Gastroesophageal sphincter (tissue), 3 donors: ENCODE measurements around the gene B4GALNT3.

Source experiments
- EP300 ChIP-seq: sonication (generic); formaldehyde crosslinking; IDR thresholded peaks from one replicate; pipeline ENCODE4 v1.6.1; 2017; ENCODE audit warnings: antibody characterized with exemption, mild to moderate bottlenecking
- POLR2A ChIP-seq, 2 donors: fragments of 450-650 bp; IDR thresholded peaks; one replicate each; pipeline ENCODE4 v1.6.1; 2017; ENCODE audit warnings: antibody characterized with exemption in 2 of 2, mild to moderate bottlenecking in 2 of 2, moderate library complexity in 1 of 2
- TF ChIP-seq, protein P1 (sequence below), 4 experiments: fragments of 200-600 bp in 2 of 4; fragments of 450-650 bp in 2 of 4; sonication (generic) in 1 of 4; IDR thresholded peaks; one replicate each; pipeline ENCODE4 v1.5.1; 2017 to 2019; ENCODE audit warnings: antibody characterized with exemption in 4 of 4, mild to moderate bottlenecking in 2 of 4, moderate library complexity in 2 of 4

- TF ChIP-seq, protein P1, sequence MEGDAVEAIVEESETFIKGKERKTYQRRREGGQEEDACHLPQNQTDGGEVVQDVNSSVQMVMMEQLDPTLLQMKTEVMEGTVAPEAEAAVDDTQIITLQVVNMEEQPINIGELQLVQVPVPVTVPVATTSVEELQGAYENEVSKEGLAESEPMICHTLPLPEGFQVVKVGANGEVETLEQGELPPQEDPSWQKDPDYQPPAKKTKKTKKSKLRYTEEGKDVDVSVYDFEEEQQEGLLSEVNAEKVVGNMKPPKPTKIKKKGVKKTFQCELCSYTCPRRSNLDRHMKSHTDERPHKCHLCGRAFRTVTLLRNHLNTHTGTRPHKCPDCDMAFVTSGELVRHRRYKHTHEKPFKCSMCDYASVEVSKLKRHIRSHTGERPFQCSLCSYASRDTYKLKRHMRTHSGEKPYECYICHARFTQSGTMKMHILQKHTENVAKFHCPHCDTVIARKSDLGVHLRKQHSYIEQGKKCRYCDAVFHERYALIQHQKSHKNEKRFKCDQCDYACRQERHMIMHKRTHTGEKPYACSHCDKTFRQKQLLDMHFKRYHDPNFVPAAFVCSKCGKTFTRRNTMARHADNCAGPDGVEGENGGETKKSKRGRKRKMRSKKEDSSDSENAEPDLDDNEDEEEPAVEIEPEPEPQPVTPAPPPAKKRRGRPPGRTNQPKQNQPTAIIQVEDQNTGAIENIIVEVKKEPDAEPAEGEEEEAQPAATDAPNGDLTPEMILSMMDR (IDR thresholded peaks at IDR 0.05) = no peak
- TF ChIP-seq POLR2A (IDR thresholded peaks at IDR 0.05) (no peak), EP300 (no peak)
Measured at GRCh38 chr12:499837-500458, 40.2 kb downstream of the B4GALNT3 start.
